ENCODE measurements around the gene TMEM238.

Gene TMEM238, protein sequence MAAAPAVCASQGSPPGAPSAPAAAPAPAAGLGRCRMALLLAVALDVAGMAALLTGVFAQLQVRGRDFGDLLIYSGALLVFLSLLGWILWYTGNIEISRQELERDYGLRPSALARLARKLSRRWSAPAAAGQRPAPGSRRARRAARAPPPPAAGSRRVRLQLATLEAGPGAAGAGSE

GRCh38 chr19:55384131-55384919, at the start of gene TMEM238:
TMEM238 (minus strand) TSS chr19:55384292; CDS start chr19:55384259, 33 bp downstream.
- DNase-seq (ENCODE audit: low read depth, low spot score) = no peak
- in situ Hi-C loops (cut with HindIII; ENCODE audit: low sequenced_read_pairs) = no loop called here
- TF ChIP-seq, protein P1, sequence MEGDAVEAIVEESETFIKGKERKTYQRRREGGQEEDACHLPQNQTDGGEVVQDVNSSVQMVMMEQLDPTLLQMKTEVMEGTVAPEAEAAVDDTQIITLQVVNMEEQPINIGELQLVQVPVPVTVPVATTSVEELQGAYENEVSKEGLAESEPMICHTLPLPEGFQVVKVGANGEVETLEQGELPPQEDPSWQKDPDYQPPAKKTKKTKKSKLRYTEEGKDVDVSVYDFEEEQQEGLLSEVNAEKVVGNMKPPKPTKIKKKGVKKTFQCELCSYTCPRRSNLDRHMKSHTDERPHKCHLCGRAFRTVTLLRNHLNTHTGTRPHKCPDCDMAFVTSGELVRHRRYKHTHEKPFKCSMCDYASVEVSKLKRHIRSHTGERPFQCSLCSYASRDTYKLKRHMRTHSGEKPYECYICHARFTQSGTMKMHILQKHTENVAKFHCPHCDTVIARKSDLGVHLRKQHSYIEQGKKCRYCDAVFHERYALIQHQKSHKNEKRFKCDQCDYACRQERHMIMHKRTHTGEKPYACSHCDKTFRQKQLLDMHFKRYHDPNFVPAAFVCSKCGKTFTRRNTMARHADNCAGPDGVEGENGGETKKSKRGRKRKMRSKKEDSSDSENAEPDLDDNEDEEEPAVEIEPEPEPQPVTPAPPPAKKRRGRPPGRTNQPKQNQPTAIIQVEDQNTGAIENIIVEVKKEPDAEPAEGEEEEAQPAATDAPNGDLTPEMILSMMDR (IDR thresholded peaks at IDR 0.05; ENCODE audit: low read depth, low read length) = no peak
- H3K4me3 ChIP-seq (ENCODE audit: low read depth, low read length) = peak within 1 kb of the TSS; percentile 99

DNA sequence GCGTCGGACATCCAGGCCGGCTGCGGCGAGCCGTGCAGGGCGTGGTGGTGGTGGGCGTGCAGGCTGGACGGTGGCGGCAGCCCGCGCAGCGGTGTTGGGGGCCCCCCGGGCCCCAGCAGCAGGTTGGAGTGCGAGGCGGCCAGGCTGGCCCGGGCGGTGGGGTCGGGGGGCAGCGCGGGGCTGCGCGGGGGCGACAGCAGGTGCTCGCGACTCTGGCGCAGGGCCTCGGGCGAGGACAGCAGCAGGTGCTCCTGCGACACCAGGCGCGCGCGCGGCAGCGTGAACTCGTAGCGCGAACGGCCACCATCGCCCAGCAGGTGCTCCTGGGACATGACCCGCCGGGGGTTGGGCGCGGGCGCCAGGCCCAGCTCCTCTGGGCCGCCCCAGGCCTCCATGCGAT, 49.2 kb upstream of the TMEM238 start:
- TF ChIP-seq, protein P1 (IDR thresholded peaks at IDR 0.05; ENCODE audit: low read depth, low read length) = no peak
- DNase-seq (ENCODE audit: low read depth, low spot score) = no peak
- in situ Hi-C loops (cut with HindIII; ENCODE audit: low sequenced_read_pairs) = no loop called here
- no peak overlapping the region for H3K4me3 ChIP-seq (ENCODE audit: low read depth, low read length)

- in situ Hi-C loops (cut with HindIII; ENCODE audit: low sequenced_read_pairs) = no loop called here
- no peak overlapping the region for H3K4me3 ChIP-seq (ENCODE audit: low read depth, low read length)
- DNase-seq (ENCODE audit: low read depth, low spot score) = no peak
- TF ChIP-seq, protein P1 (IDR thresholded peaks at IDR 0.05; ENCODE audit: low read depth, low read length) = no peak
Observed at GRCh38 chr19:55432241-55432959, 48.3 kb upstream of the TMEM238 start.

- in situ Hi-C loops (cut with HindIII; ENCODE audit: low sequenced_read_pairs) = no loop called here
- TF ChIP-seq, protein P1 (IDR thresholded peaks at IDR 0.05; ENCODE audit: low read depth, low read length) = no peak
- no peak for DNase-seq (ENCODE audit: low read depth, low spot score)
- H3K4me3 ChIP-seq (ENCODE audit: low read depth, low read length) = no peak overlapping the region
Observed at GRCh38 chr19:55431183-55431582, 47.1 kb upstream of the TMEM238 start.

- no peak for DNase-seq (ENCODE audit: low read depth, low spot score)
- H3K4me3 ChIP-seq (ENCODE audit: low read depth, low read length) = no peak overlapping the region
- in situ Hi-C loops (cut with HindIII; ENCODE audit: low sequenced_read_pairs) = no loop called here
- TF ChIP-seq, protein P1 (IDR thresholded peaks at IDR 0.05; ENCODE audit: low read depth, low read length) = no peak
Observed at GRCh38 chr19:55426042-55426441, 42.0 kb upstream of the TMEM238 start.

DNA sequence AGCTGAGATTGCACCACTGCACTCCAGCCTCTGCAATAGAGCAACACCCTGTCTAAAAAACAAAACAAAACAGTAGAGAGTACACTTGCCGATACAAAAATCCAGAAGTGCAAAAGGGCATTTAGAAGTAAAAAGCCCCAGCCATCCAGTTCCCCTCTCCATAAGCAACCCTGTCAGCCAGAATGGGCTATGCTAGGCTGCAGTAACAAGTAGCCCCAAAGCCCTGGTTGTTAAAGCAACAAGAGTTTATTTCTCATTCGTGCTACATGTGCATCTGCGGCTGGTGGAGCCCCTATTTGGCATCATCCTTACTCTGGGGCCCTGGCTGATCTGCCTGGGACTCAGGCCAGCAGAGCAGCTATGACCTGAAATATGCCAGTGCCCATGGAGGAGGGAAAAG, 40.4 kb upstream of the TMEM238 start:
- TF ChIP-seq, protein P1 (IDR thresholded peaks at IDR 0.05; ENCODE audit: low read depth, low read length) = no peak
- no peak for DNase-seq (ENCODE audit: low read depth, low spot score)
- H3K4me3 ChIP-seq (ENCODE audit: low read depth, low read length) = no peak overlapping the region
- in situ Hi-C loops (cut with HindIII; ENCODE audit: low sequenced_read_pairs) = no loop called here
